Measurements from ENCODE around the gene MTMR3. TPM values are rescaled to one million over a fixed set of nuclear protein-coding genes. Genes with fewer than 3 reads are reported as not detected.

The MTMR3 gene
- total and polyA plus RNA-seq, 2 experiments from 2014 or later = 12.6 to 22.2 TPM

DNA sequence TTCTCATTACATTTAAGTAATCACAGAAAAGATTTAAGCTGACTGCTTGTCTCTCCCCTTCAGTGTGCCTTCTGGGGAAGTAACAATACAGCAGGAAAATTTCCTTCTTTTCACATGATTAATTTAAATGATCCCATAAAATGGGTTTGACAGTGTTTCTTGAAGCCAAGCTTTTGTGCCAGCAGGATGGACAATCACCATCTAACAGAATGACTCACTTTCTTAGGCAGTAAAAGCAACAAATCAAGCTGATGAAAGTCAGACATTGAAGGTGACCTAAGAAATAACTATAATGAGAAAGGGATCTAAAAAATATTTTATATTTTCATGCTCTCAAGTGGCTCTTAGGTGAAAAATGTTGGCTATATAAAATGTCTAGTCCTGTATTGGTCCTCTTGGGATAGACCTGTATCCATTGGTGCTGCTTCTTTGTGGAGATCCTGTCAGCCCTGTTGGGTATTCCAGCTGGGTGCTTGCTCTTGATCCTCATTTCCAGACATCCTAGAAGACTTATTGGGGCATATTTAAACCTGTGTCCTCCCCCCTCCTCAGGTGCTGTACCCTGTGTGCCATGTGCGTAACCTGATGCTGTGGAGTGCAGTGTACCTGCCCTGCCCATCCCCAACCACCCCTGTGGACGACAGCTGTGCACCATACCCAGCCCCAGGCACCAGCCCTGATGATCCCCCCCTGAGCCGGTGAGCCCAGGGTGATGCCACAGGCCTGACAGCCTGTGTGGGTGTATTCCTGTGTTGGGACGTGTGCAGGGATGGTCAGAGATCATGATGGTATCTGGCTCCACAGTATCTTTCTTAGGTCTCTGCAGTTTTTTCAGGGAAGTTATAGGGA lies 134.6 kb downstream of the MTMR3 start:
- Histone ChIP-seq H3K27me3 (replicated peaks; ENCODE audit: insufficient read depth) (no peaks in the 10 kb centered on the region), H3K4me1 (ENCODE audit: insufficient read depth) (peaks cover 38% of the 10 kb centered on the region), H2AFZ (no peak overlapping the region), H3F3A (ENCODE audit: insufficient read depth) (peaks cover 35% of the 10 kb centered on the region), H3K36me3 (ENCODE audit: low read depth) (peaks cover 14% of the 10 kb centered on the region; the same call in 1 of the 2 replicates), H3K9me3 (ENCODE audit: low read depth) (no peaks in the 10 kb centered on the region), H3K4me2 (ENCODE audit: unreplicated experiment) (peak overlapping the region; percentile 2), H3K27ac (peak overlapping the region; percentile 69), H3K9ac (no peak overlapping the region), H4K20me1 (ENCODE audit: insufficient read depth) (no peaks in the 10 kb centered on the region), H3K4me3 (no peak overlapping the region), H3K9me2 (ENCODE audit: insufficient read depth) (no peaks in the 10 kb centered on the region), H3K79me2 (ENCODE audit: insufficient read depth) (no peaks in the 10 kb centered on the region)
- peak; percentile 72 for DNase-seq
- WGBS, 2 experiments (ENCODE audit: low coverage in 1 of 2, low lambda C conversion rate in 2 of 2, missing lambda C conversion rate in 2 of 2) = 76 to 85% methylated on average over 4 of the region's 4 CpGs
- in situ Hi-C loops (cut with MboI) = no loop called here
- TF ChIP-seq EZH2 (IDR thresholded peaks at IDR 0.05; ENCODE audit: insufficient read depth, poor library complexity, severe bottlenecking) (no peak), EZH2phosphoT487 (IDR thresholded peaks at IDR 0.05; ENCODE audit: insufficient read depth, low read depth) (no peak)

DNA sequence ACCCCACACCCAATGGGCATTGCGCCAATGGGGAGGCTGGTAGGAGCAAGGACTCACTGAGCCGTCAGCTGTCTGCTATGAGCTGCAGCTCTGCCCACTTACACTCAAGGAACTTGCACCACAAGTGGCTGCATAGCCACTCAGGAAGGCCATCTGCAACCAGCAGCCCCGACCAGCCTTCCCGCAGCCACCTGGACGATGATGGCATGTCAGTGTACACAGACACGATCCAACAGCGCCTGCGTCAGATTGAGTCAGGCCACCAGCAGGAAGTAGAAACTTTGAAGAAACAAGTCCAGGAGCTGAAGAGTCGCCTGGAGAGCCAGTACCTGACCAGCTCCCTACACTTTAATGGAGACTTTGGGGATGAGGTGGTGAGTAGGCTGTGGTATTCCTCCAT lies 137.5 kb downstream of the MTMR3 start:
- in situ Hi-C loops (cut with MboI) = no loop called here
- no peak overlapping the region for H2AFZ ChIP-seq
- no peak overlapping the region for H3K4me3 ChIP-seq
- H3K4me2 ChIP-seq (ENCODE audit: unreplicated experiment) = no peak overlapping the region
- no peaks in the 10 kb centered on the region for H3K79me2 ChIP-seq (ENCODE audit: insufficient read depth)
- peaks cover 23% of the 10 kb centered on the region; the same call in 1 of the 2 replicates for H3K36me3 ChIP-seq (ENCODE audit: low read depth)
- DNase-seq = no peak
- peaks cover 25% of the 10 kb centered on the region for H3F3A ChIP-seq (ENCODE audit: insufficient read depth)
- H3K9me2 ChIP-seq (ENCODE audit: insufficient read depth) = no peaks in the 10 kb centered on the region
- H3K9me3 ChIP-seq (ENCODE audit: low read depth) = no peaks in the 10 kb centered on the region
- no peak overlapping the region for H3K9ac ChIP-seq
- no peaks in the 10 kb centered on the region for H4K20me1 ChIP-seq (ENCODE audit: insufficient read depth)
- no peak overlapping the region for H3K27ac ChIP-seq
- H3K27me3 ChIP-seq (replicated peaks; ENCODE audit: insufficient read depth) = no peaks in the 10 kb centered on the region
- 95 to 97% methylated on average over 9 of the region's 9 CpGs for WGBS, 2 experiments (ENCODE audit: low coverage in 1 of 2, low lambda C conversion rate in 2 of 2, missing lambda C conversion rate in 2 of 2)
- no peak for TF ChIP-seq EZH2 (IDR thresholded peaks at IDR 0.05; ENCODE audit: insufficient read depth, poor library complexity, severe bottlenecking)
- no peak for TF ChIP-seq EZH2phosphoT487 (IDR thresholded peaks at IDR 0.05; ENCODE audit: insufficient read depth, low read depth)
- H3K4me1 ChIP-seq (ENCODE audit: insufficient read depth) = peaks cover 37% of the 10 kb centered on the region

DNA sequence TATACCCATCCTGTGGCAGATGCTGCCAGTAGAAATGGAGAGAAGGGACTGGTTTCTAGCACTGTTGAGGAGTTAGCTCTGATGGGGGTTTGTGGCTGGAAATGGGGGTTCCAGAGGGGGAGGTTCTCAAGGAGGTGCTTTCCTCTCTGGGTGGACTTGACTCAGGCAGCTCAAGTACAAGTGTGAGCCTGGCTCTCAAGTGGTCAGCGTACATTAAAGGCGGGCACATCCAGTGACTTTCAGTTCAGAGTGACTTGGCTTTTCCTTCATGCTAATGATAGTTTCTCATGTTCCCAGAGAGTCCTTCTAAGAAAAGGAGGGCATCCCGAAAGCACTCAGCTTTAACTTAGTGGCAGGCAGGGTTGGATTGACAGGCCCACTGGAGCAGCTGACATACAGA lies 138.4 kb downstream of the MTMR3 start:
- Histone ChIP-seq H3F3A (ENCODE audit: insufficient read depth) (peaks cover 17% of the 10 kb centered on the region), H2AFZ (no peak overlapping the region), H3K4me2 (ENCODE audit: unreplicated experiment) (no peak overlapping the region), H3K9me2 (ENCODE audit: insufficient read depth) (no peaks in the 10 kb centered on the region), H3K79me2 (ENCODE audit: insufficient read depth) (no peaks in the 10 kb centered on the region), H3K9me3 (ENCODE audit: low read depth) (no peaks in the 10 kb centered on the region), H3K27ac (no peak overlapping the region), H3K4me3 (no peak overlapping the region), H3K36me3 (ENCODE audit: low read depth) (peaks cover 25% of the 10 kb centered on the region; the same call in 1 of the 2 replicates), H3K27me3 (replicated peaks; ENCODE audit: insufficient read depth) (no peaks in the 10 kb centered on the region), H3K4me1 (ENCODE audit: insufficient read depth) (peaks cover 29% of the 10 kb centered on the region), H3K9ac (no peak overlapping the region), H4K20me1 (ENCODE audit: insufficient read depth) (no peaks in the 10 kb centered on the region)
- 97 to 98% methylated on average over 3 of the region's 3 CpGs for whole genome bisulfite sequencing, 2 experiments (ENCODE audit: low coverage in 1 of 2, low lambda C conversion rate in 2 of 2, missing lambda C conversion rate in 2 of 2)
- no peak for DNase-seq
- TF ChIP-seq EZH2phosphoT487 (IDR thresholded peaks at IDR 0.05; ENCODE audit: insufficient read depth, low read depth) (no peak), EZH2 (IDR thresholded peaks at IDR 0.05; ENCODE audit: insufficient read depth, poor library complexity, severe bottlenecking) (no peak)
- in situ Hi-C loops (cut with MboI) = no loop called here

DNA sequence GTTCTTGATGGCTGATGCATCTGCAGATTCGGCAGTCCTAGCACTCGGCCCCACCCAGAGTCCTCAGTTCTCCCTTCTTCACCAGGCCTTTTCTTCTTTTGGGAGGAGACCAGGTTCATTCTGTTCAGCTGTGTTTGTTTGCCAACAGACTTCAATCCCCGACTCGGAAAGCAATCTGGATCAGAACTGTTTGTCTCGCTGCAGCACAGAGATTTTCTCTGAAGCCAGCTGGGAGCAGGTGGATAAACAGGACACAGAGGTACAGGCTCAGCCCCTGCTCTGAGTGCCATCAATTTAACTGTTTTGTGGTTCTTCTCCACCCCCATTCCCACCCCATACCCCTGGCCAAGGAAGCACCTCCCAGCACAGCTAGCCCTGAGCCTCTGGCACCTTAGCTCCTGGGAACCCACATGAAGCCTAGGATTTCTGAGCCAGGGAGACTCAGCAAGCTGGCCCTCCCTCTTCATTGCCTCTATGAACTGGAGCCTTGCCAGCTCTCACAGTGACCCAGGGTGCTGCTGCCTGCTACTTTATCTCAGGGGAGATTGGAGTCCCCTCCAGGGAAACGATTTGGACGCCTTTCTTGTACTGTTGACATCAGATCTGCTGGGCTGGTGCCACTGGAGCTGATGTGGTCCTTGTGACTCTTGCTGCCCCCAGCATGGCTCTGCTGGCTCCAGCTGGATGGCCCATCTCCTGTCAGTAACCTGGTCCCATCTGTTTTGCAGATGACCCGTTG lies 139.1 kb downstream of the MTMR3 start:
- in situ Hi-C loops (cut with MboI) = no loop called here
- Histone ChIP-seq H3F3A (ENCODE audit: insufficient read depth) (peaks cover 10% of the 10 kb centered on the region), H3K27me3 (replicated peaks; ENCODE audit: insufficient read depth) (no peaks in the 10 kb centered on the region), H3K9me3 (ENCODE audit: low read depth) (no peaks in the 10 kb centered on the region), H3K79me2 (ENCODE audit: insufficient read depth) (no peaks in the 10 kb centered on the region), H3K4me2 (ENCODE audit: unreplicated experiment) (no peak overlapping the region), H3K27ac (no peak overlapping the region), H3K4me1 (ENCODE audit: insufficient read depth) (peaks cover 22% of the 10 kb centered on the region), H2AFZ (no peak overlapping the region), H3K36me3 (ENCODE audit: low read depth) (peaks cover 32% of the 10 kb centered on the region; the same call in 1 of the 2 replicates), H3K4me3 (no peak overlapping the region), H3K9ac (no peak overlapping the region), H4K20me1 (ENCODE audit: insufficient read depth) (no peaks in the 10 kb centered on the region), H3K9me2 (ENCODE audit: insufficient read depth) (no peaks in the 10 kb centered on the region)
- no peak for DNase-seq
- TF ChIP-seq EZH2 (IDR thresholded peaks at IDR 0.05; ENCODE audit: insufficient read depth, poor library complexity, severe bottlenecking) = no peak
- TF ChIP-seq EZH2phosphoT487 (IDR thresholded peaks at IDR 0.05; ENCODE audit: insufficient read depth, low read depth) = no peak
- 91 to 93% methylated on average over 8 of the region's 8 CpGs for WGBS, 2 experiments (ENCODE audit: low coverage in 1 of 2, low lambda C conversion rate in 2 of 2, missing lambda C conversion rate in 2 of 2)

All from GM23248 (cell line).